ENCODE data around the gene ZBTB16. TPM values are rescaled to one million over a fixed set of nuclear protein-coding genes. Genes with fewer than 3 reads are reported as not detected.

ZBTB16 gene
- total and polyA plus RNA-seq, 2 experiments from 2014 or later: 8.7 to 10.5 TPM

- peaks cover 70% of the 10 kb centered on the region for H3K4me1 ChIP-seq (ENCODE audit: low read depth)
- TF ChIP-seq CTCF (IDR thresholded peaks at IDR 0.05; ENCODE audit: low read depth, low read length): no peak
- DNase-seq (ENCODE audit: low read depth in 1 of 2, low spot score in 1 of 2): no peak
- H3K36me3 ChIP-seq: no peaks in the 10 kb centered on the region
- no peaks in the 10 kb centered on the region for H3K9me3 ChIP-seq (ENCODE audit: low read depth)
- no peak overlapping the region for H3K4me3 ChIP-seq
- H3K27me3 ChIP-seq: no peaks in the 10 kb centered on the region
- H3K27ac ChIP-seq: no peak overlapping the region
Measured at GRCh38 chr11:114209904-114210303, 150.4 kb downstream of the ZBTB16 start.

GRCh38 chr11:114211444-114212121 lies 152.1 kb downstream of the ZBTB16 start:
- H3K36me3 ChIP-seq: no peaks in the 10 kb centered on the region
- DNase-seq (ENCODE audit: low read depth in 1 of 2, low spot score in 1 of 2): peak in 1 of 2 donors; percentile 70
- no peak overlapping the region for H3K4me3 ChIP-seq
- H3K9me3 ChIP-seq (ENCODE audit: low read depth): no peaks in the 10 kb centered on the region
- H3K27me3 ChIP-seq: no peaks in the 10 kb centered on the region
- peak overlapping the region; percentile 47 for H3K27ac ChIP-seq
- TF ChIP-seq CTCF (IDR thresholded peaks at IDR 0.05; ENCODE audit: low read depth, low read length): no peak
- H3K4me1 ChIP-seq (ENCODE audit: low read depth): peaks cover 71% of the 10 kb centered on the region

- H3K27me3 ChIP-seq: no peaks in the 10 kb centered on the region
- no peaks in the 10 kb centered on the region for H3K9me3 ChIP-seq (ENCODE audit: low read depth)
- H3K4me3 ChIP-seq: no peak overlapping the region
- no peak for TF ChIP-seq CTCF (IDR thresholded peaks at IDR 0.05; ENCODE audit: low read depth, low read length)
- H3K4me1 ChIP-seq (ENCODE audit: low read depth): peaks cover 84% of the 10 kb centered on the region
- no peak overlapping the region for H3K27ac ChIP-seq
- DNase-seq (ENCODE audit: low read depth in 1 of 2, low spot score in 1 of 2): no peak
- no peaks in the 10 kb centered on the region for H3K36me3 ChIP-seq
Measured at GRCh38 chr11:114213622-114214021, 154.1 kb downstream of the ZBTB16 start.

- Histone ChIP-seq H3K4me1 (ENCODE audit: low read depth) (peaks cover 88% of the 10 kb centered on the region), H3K4me3 (no peak overlapping the region), H3K36me3 (no peaks in the 10 kb centered on the region), H3K27me3 (no peaks in the 10 kb centered on the region), H3K9me3 (ENCODE audit: low read depth) (no peaks in the 10 kb centered on the region), H3K27ac (no peak overlapping the region)
- TF ChIP-seq CTCF (IDR thresholded peaks at IDR 0.05; ENCODE audit: low read depth, low read length): no peak
- DNase-seq (ENCODE audit: low read depth in 1 of 2, low spot score in 1 of 2): no peak
Measured at GRCh38 chr11:114215428-114215827, 155.9 kb downstream of the ZBTB16 start.

- H3K4me1 ChIP-seq (ENCODE audit: low read depth): peaks cover 91% of the 10 kb centered on the region
- TF ChIP-seq CTCF (IDR thresholded peaks at IDR 0.05; ENCODE audit: low read depth, low read length): no peak
- peak overlapping the region; percentile 83 for H3K27ac ChIP-seq
- peak; percentile 93 to 96 for DNase-seq (ENCODE audit: low read depth in 1 of 2, low spot score in 1 of 2)
- no peak overlapping the region for H3K4me3 ChIP-seq
- no peaks in the 10 kb centered on the region for H3K36me3 ChIP-seq
- H3K27me3 ChIP-seq: no peaks in the 10 kb centered on the region
- no peaks in the 10 kb centered on the region for H3K9me3 ChIP-seq (ENCODE audit: low read depth)
Measured at GRCh38 chr11:114215871-114216795, 156.6 kb downstream of the ZBTB16 start.

Data from cardiac muscle cell (in vitro differentiated cells and primary cell).